H1 (cell line): ENCODE results near the gene CGAS. TPM values are rescaled to one million over a fixed set of nuclear protein-coding genes. Genes with fewer than 3 reads are reported as not detected.
A peak's percentile ranks its signal among the peaks of the same experiment; 100 is the strongest.

Experiments used
- CTCF ChIA-PET: fragments of 300-600 bp; sonication (Branson Sonifier 250); formaldehyde crosslinking; loops from one replicate; lab custom pipeline; 2021; ENCODE audit not compliant: partially characterized antibody; lab: Charles Lee
- POLR2A ChIA-PET: fragments of 300-600 bp; sonication (Branson Sonifier 250); formaldehyde crosslinking; loops from one replicate; lab custom pipeline; 2021; ENCODE audit warnings: inconsistent platforms; ENCODE audit not compliant: partially characterized antibody; lab: Charles Lee
- DNase-seq, 2 experiments: peaks; one replicate each; pipeline versions ENCODE4 v3.0.0 to v3.0.0-alpha.2; 2010 to 2022; ENCODE audit warnings: low spot score in 2 of 2, low read depth in 1 of 2, mixed read lengths in 1 of 2
- FAIRE-seq: peaks from 2 replicates; lab custom pipeline; 2011; peaks lifted over from hg19 to GRCh38; lab: Jason Lieb, UNC
- H2AFZ ChIP-seq: 2 replicates; pipeline ENCODE4 v1.8.1; 2012; ENCODE audit warnings: low read length, inconsistent platforms
- H2AK5ac ChIP-seq: 2 replicates; pipeline ENCODE4 v1.6.1; 2013; ENCODE audit warnings: low read depth, low read length
- H2BK120ac ChIP-seq: replicated peaks from 2 replicates; pipeline ENCODE3; 2013; ENCODE audit warnings: low read depth, low read length, inconsistent platforms
- H2BK12ac ChIP-seq: 2 replicates; pipeline ENCODE4 v1.6.1; 2013; ENCODE audit warnings: low read depth, low read length
- H2BK15ac ChIP-seq: 2 replicates; pipeline ENCODE4 v1.6.1; 2013; ENCODE audit warnings: low read length
- H2BK20ac ChIP-seq: 2 replicates; pipeline ENCODE4 v1.6.1; 2013; ENCODE audit warnings: low read length
- H2BK5ac ChIP-seq: 2 replicates; pipeline ENCODE4 v1.6.1; 2013; ENCODE audit warnings: low read depth, low read length
- H3K14ac ChIP-seq: 2 replicates; pipeline ENCODE4 v1.6.1; 2013; ENCODE audit warnings: inconsistent platforms; ENCODE audit not compliant: insufficient read length
- H3K18ac ChIP-seq: 2 replicates; pipeline ENCODE4 v1.6.1; 2013; ENCODE audit warnings: low read length; ENCODE audit errors: extremely low read depth
- H3K23ac ChIP-seq: 2 replicates; pipeline ENCODE4 v1.6.1; 2013; ENCODE audit warnings: inconsistent platforms; ENCODE audit not compliant: insufficient read length
- H3K23me2 ChIP-seq: 2 replicates; pipeline ENCODE4 v1.6.1; 2013; ENCODE audit warnings: low read depth, low read length
- H3K27ac ChIP-seq: 2 replicates; pipeline ENCODE4 v1.6.1; 2011; ENCODE audit warnings: low read depth, low read length, inconsistent platforms
- H3K27me3 ChIP-seq, 4 experiments: replicated peaks in 1 of 4; 1 replicate in 1 of 4; 2 replicates in 3 of 4; pipeline versions ENCODE4 v1.6.1 to v1.8.1; 2011 to 2013; ENCODE audit warnings: low read length in 3 of 4, mild to moderate bottlenecking in 3 of 4, inconsistent platforms in 2 of 4, mixed read lengths in 2 of 4, moderate library complexity in 1 of 4; ENCODE audit not compliant: control insufficient read depth in 3 of 4, insufficient read depth in 3 of 4; ENCODE audit errors: extremely low read depth in 1 of 4
- H3K36me3 ChIP-seq, 4 experiments: 2 replicates each; pipeline versions ENCODE4 v1.6.1 to v1.8.1; 2011 to 2013; ENCODE audit warnings: mild to moderate bottlenecking in 4 of 4, low read length in 3 of 4, moderate library complexity in 2 of 4, control low read depth in 1 of 4, inconsistent platforms in 1 of 4; ENCODE audit not compliant: insufficient read depth in 4 of 4, control insufficient read depth in 2 of 4
- H3K4ac ChIP-seq: replicated peaks from 2 replicates; pipeline ENCODE3; 2013; ENCODE audit warnings: low read length, low read depth, mixed read lengths, inconsistent platforms; ENCODE audit not compliant: insufficient read length
- H3K4me1 ChIP-seq, 4 experiments: replicated peaks in 1 of 4; 1 replicate in 1 of 4; 2 replicates in 3 of 4; pipeline versions ENCODE4 v1.6.1 to v1.8.1; 2011 to 2013; ENCODE audit warnings: low read length in 3 of 4, inconsistent platforms in 2 of 4, mixed read lengths in 1 of 4; ENCODE audit not compliant: insufficient read depth in 4 of 4, control insufficient read depth in 3 of 4
- H3K4me2 ChIP-seq, 2 experiments: 2 replicates each; pipeline versions ENCODE4 v1.6.1 to v1.8.1; 2011 to 2013; ENCODE audit warnings: low read depth in 2 of 2, low read length in 2 of 2, control low read depth in 1 of 2, inconsistent platforms in 1 of 2, mild to moderate bottlenecking in 1 of 2; ENCODE audit not compliant: insufficient read depth in 1 of 2
- H3K4me3 ChIP-seq, 4 experiments: fragments of 200-600, 300-600 bp in 1 of 4; sonication (generic), shearing (Covaris generic), sonication (Bioruptor Twin) in 1 of 4; 2 replicates each; pipeline versions ENCODE4 v1.5.1 to v1.8.1; 2011 to 2016; ENCODE audit warnings: low read length in 4 of 4, low read depth in 3 of 4, control low read depth in 2 of 4, inconsistent platforms in 2 of 4, mild to moderate bottlenecking in 2 of 4, mixed read lengths in 1 of 4, moderate library complexity in 1 of 4; ENCODE audit not compliant: insufficient read depth in 2 of 4; ENCODE audit errors: extremely low read depth in 1 of 4
- H3K56ac ChIP-seq: replicated peaks from 2 replicates; pipeline ENCODE3; 2013; ENCODE audit warnings: low read depth, mild to moderate bottlenecking, mixed read lengths, low read length, inconsistent platforms; ENCODE audit not compliant: insufficient read length
- H3K79me1 ChIP-seq: 2 replicates; pipeline ENCODE4 v1.6.1; 2013; ENCODE audit warnings: low read depth, low read length, control low read depth
- H3K79me2 ChIP-seq, 2 experiments: 2 replicates each; pipeline versions ENCODE4 v1.6.1 to v1.8.1; 2012 to 2013; ENCODE audit warnings: low read length in 2 of 2, mild to moderate bottlenecking in 2 of 2, inconsistent platforms in 1 of 2; ENCODE audit not compliant: insufficient read depth in 2 of 2, control insufficient read depth in 1 of 2
- H3K9ac ChIP-seq, 4 experiments: replicated peaks in 1 of 4; 1 replicate in 1 of 4; 2 replicates in 3 of 4; pipeline versions ENCODE4 v1.6.1 to v1.8.1; 2011 to 2013; ENCODE audit warnings: low read depth in 3 of 4, low read length in 3 of 4, control low read depth in 2 of 4, mild to moderate bottlenecking in 2 of 4, moderate library complexity in 2 of 4, inconsistent platforms in 1 of 4; ENCODE audit errors: extremely low read depth in 1 of 4
- H3K9me3 ChIP-seq, 2 experiments: 2 replicates each; pipeline versions ENCODE4 v1.6.1 to v1.8.1; 2012 to 2013; ENCODE audit warnings: mild to moderate bottlenecking in 2 of 2, moderate library complexity in 2 of 2, control low read depth in 1 of 2, inconsistent platforms in 1 of 2, low read depth in 1 of 2, low read length in 1 of 2, mixed read lengths in 1 of 2; ENCODE audit not compliant: insufficient read depth in 2 of 2
- H4K20me1 ChIP-seq, 2 experiments: replicated peaks in 1 of 2; 2 replicates each; pipeline versions ENCODE3 to v1.8.1; 2011 to 2013; ENCODE audit warnings: inconsistent platforms in 2 of 2, low read length in 2 of 2, mild to moderate bottlenecking in 1 of 2; ENCODE audit not compliant: insufficient read depth in 2 of 2, control insufficient read depth in 1 of 2
- H4K5ac ChIP-seq: 2 replicates; pipeline ENCODE4 v1.6.1; 2013; ENCODE audit warnings: low read length, low read depth, mixed read lengths, inconsistent platforms; ENCODE audit not compliant: insufficient read length
- H4K8ac ChIP-seq: 2 replicates; pipeline ENCODE4 v1.8.0; 2013; ENCODE audit warnings: mild to moderate bottlenecking, moderate library complexity, low read length, inconsistent platforms; ENCODE audit not compliant: insufficient read depth; ENCODE audit errors: extremely low read depth
- H4K91ac ChIP-seq: replicated peaks from 2 replicates; pipeline ENCODE3; 2013; ENCODE audit warnings: low read length, mixed read lengths, inconsistent platforms; ENCODE audit not compliant: insufficient read length
- ASH2L ChIP-seq: fragments of 200-600, 300-600 bp; sonication (generic); IDR thresholded peaks from one replicate; pipeline ENCODE4 v1.7.1; 2017; ENCODE audit warnings: low read length
- BACH1 ChIP-seq: IDR thresholded peaks from 2 replicates; pipeline ENCODE4 v1.6.1; 2012; ENCODE audit warnings: low read length, improper control_type of control experiment
- CREB1 ChIP-seq: IDR thresholded peaks from 2 replicates; pipeline ENCODE4 v1.6.1; 2012; ENCODE audit warnings: inconsistent platforms
- GTF2F1 ChIP-seq: IDR thresholded peaks from 2 replicates; pipeline ENCODE4 v1.6.1; 2012; ENCODE audit warnings: low read depth, low read length, improper control_type of control experiment, borderline replicate concordance
- HDAC2 ChIP-seq, 2 experiments: fragments of 300-600 bp in 1 of 2; sonication (generic) in 1 of 2; IDR thresholded peaks; 2 replicates each; pipeline ENCODE4 v1.6.1; 2011 to 2012; ENCODE audit warnings: low read depth in 2 of 2, low read length in 2 of 2, mild to moderate bottlenecking in 2 of 2, moderate library complexity in 2 of 2, borderline replicate concordance in 1 of 2, inconsistent platforms in 1 of 2
- KDM1A ChIP-seq: fragments of 200-600, 300-600 bp; sonication (generic); IDR thresholded peaks from 2 replicates; pipeline ENCODE4 v1.7.1; 2016; ENCODE audit warnings: mild to moderate bottlenecking, low read length, borderline replicate concordance
- POLR2A ChIP-seq, 2 experiments: IDR thresholded peaks; 1 replicate in 1 of 2; 2 replicates in 1 of 2; pipeline ENCODE4 v1.6.1; 2011; ENCODE audit warnings: low read depth in 2 of 2, low read length in 2 of 2, mild to moderate bottlenecking in 2 of 2; ENCODE audit errors: control extremely low read depth in 1 of 2
- POLR2AphosphoS5 ChIP-seq: IDR thresholded peaks from 2 replicates; pipeline ENCODE4 v1.6.1; 2011; ENCODE audit warnings: low read depth, low read length
- RAD21 ChIP-seq, 2 experiments: IDR thresholded peaks in 1 of 2; conservative IDR thresholded peaks in 1 of 2; 2 replicates each; pipeline ENCODE4 v1.6.1; 2011; ENCODE audit warnings: low read depth in 2 of 2, low read length in 2 of 2, improper control_type of control experiment in 1 of 2, inconsistent platforms in 1 of 2, mild to moderate bottlenecking in 1 of 2, moderate library complexity in 1 of 2
- TCF12 ChIP-seq: IDR thresholded peaks from 2 replicates; pipeline ENCODE4 v1.6.1; 2011; ENCODE audit warnings: low read depth, mild to moderate bottlenecking, low read length
- YY1 ChIP-seq: IDR thresholded peaks from 2 replicates; pipeline ENCODE4 v1.6.1; 2011; ENCODE audit warnings: low read depth, mild to moderate bottlenecking, low read length
- WGBS, 2 experiments: shearing (Covaris generic) in 1 of 2; methylation state at CpG; one replicate each; pipeline versions ENCODE4 v1.1.6 to v1.1.7; 2013 to 2015; ENCODE audit warnings: low lambda C conversion rate in 2 of 2, mixed read lengths in 2 of 2, inconsistent platforms in 1 of 2, low coverage in 1 of 2, missing lambda C conversion rate in 1 of 2; ENCODE audit not compliant: insufficient replicate concordance in 2 of 2, insufficient coverage in 1 of 2, insufficient read length in 1 of 2; ENCODE audit errors: extremely low coverage in 1 of 2, missing lambda C conversion rate in 1 of 2; 5-methylcytosine and 5-hydroxymethylcytosine counted together
- polyA plus RNA-seq, 7 experiments: library from polyadenylated mRNA; depleted of rRNA in 3 of 7; stranded (reverse) in 5 of 7; unstranded in 2 of 7; fragments of >200 nt in 5 of 7; fragments of 200-250 nt in 2 of 7; gene quantifications; 1 replicate in 5 of 7; 2 replicates in 1 of 7; 4 replicates in 1 of 7; pipeline versions ENCODE4 v1.2.1 to v1.2.3, GENCODE V29; 2011 to 2013; ENCODE audit warnings: missing spikeins in 2 of 7, mixed read lengths in 2 of 7
- total RNA-seq: library from RNA; stranded (reverse); fragmentation: NEBNext Ultra II Directional; extraction: Animal tissue kit (Norgen Biotek cat#: 25700); gene quantifications from 2 replicates; pipeline ENCODE4 v1.2.1, GENCODE V29; 2021
- TF ChIP-seq, protein P1 (sequence below): IDR thresholded peaks from 2 replicates; pipeline ENCODE4 v1.6.1; 2011; ENCODE audit warnings: low read length, improper control_type of control experiment
- TF ChIP-seq, protein P2 (sequence below): IDR thresholded peaks from 2 replicates; pipeline ENCODE4 v1.6.1; 2012; ENCODE audit warnings: inconsistent platforms

CGAS gene
- total and polyA plus RNA-seq, 2 of the 8 experiments (the other 6 are each of a cell fraction or from before 2014, with no cell fraction given) = 2.1 to 6.3 TPM

DNA sequence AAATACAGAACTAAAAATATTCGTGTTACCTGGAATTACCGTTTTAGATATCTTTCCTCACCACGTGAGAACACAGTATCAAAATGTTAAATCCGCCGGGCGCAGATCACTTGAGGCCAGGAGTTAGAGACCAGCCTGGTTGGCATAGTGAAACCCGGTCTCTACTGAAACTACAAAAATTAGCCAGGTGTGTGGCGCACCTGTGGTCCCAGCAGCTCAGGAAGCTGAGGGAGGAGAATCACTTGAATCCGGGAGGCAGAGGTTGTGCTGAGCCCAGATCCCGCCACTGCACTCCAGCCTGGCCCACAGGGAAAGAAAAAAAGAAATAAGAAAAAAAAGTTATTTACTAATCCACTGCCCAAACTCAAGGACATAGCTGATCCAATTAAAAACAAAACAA lies 62.2 kb downstream of the CGAS start:
- Histone ChIP-seq H3K36me3 (no peaks in the 10 kb centered on the region), H2BK20ac (no peak overlapping the region), H2BK120ac (no peak overlapping the region), H3K4me3 (no peak overlapping the region), H4K91ac (no peak overlapping the region), H4K8ac (no peak overlapping the region), H3K56ac (no peak overlapping the region), H3K4me1 (peaks cover 0 to 6% (median 0%) of the 10 kb centered on the region in 4 experiments; a peak in 4 of 7 replicates), H3K27me3 (no peaks in the 10 kb centered on the region), H2BK12ac (no peak overlapping the region), H3K4ac (no peak overlapping the region), H2AK5ac (no peak overlapping the region), H3K14ac (no peak overlapping the region), H4K5ac (no peak overlapping the region), H3K23me2 (0 out of 2 replicates have a peak, but pooled peaks cover 1% of the 10 kb centered on the region), H3K9ac (no peak overlapping the region), H3K79me2 (no peaks in the 10 kb centered on the region), H3K23ac (no peak overlapping the region), H2BK5ac (no peak overlapping the region), H2AFZ (no peak overlapping the region), H3K4me2 (peak overlapping the region in 1 of 2 experiments; percentile 28; a peak in 1 of 4 replicates), H3K79me1 (no peaks in the 10 kb centered on the region), H2BK15ac (no peak overlapping the region), H3K18ac (no peak overlapping the region), H3K27ac (no peak overlapping the region), H4K20me1 (no peaks in the 10 kb centered on the region), H3K9me3 (peaks cover 0 to 4% of the 10 kb centered on the region in 2 experiments; a peak in 1 of 4 replicates)
- POLR2A ChIA-PET = interaction anchor here (1.1 to 2.3 kb wide), 2 partner anchors 41 to 65 kb away, joined by 5 to 13 read pairs; no protein-coding TSS in a partner anchor
- CTCF ChIA-PET = interaction anchor here (0.9 to 4.9 kb wide), 2 partner anchors 62 to 104 kb away, joined by 3 to 40 read pairs; no protein-coding TSS in a partner anchor
- DNase-seq (peak in 1 of 2 experiments; percentile 47), FAIRE-seq (no peak)
- 68% methylated on average over 10 of the region's 10 CpGs; no CpG with 5 or more reads in 1 of the 2 experiments for WGBS, 2 experiments
- TF ChIP-seq POLR2A (IDR thresholded peaks at IDR 0.05; ENCODE audit: control extremely low read depth in 1 of 2, low read depth in 2 of 2, low read length in 2 of 2) (no peak), YY1 (no peak), GTF2F1 (no peak), CREB1 (no peak), RAD21 (IDR thresholded peaks at IDR 0.05 in 1 of 2, conservative IDR thresholded peaks at IDR 0.05 in 1 of 2; ENCODE audit: low read depth in 2 of 2, low read length in 2 of 2) (no peak), TCF12 (peak; percentile 97), ASH2L (no peak), KDM1A (no peak), BACH1 (no peak), POLR2AphosphoS5 (0 out of 2 replicates have a peak, but pooled peaks have one; percentile 28), HDAC2 (IDR thresholded peaks at IDR 0.05; ENCODE audit: borderline replicate concordance in 1 of 2, low read depth in 2 of 2, low read length in 2 of 2) (no peak)
- TF ChIP-seq, protein P1, sequence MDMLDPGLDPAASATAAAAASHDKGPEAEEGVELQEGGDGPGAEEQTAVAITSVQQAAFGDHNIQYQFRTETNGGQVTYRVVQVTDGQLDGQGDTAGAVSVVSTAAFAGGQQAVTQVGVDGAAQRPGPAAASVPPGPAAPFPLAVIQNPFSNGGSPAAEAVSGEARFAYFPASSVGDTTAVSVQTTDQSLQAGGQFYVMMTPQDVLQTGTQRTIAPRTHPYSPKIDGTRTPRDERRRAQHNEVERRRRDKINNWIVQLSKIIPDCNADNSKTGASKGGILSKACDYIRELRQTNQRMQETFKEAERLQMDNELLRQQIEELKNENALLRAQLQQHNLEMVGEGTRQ = no peak
- TF ChIP-seq, protein P2, sequence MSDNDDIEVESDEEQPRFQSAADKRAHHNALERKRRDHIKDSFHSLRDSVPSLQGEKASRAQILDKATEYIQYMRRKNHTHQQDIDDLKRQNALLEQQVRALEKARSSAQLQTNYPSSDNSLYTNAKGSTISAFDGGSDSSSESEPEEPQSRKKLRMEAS = no peak
